MCF 10A (cell line): Measurements from ENCODE around the gene EMC6. TPM values are rescaled to one million over a fixed set of nuclear protein-coding genes. Genes with fewer than 3 reads are reported as not detected.

Experiments
- BruUV-seq: library from RNA; stranded (reverse); fragments of 400-500 nt; replicated peaks from 2 replicates; lab custom pipeline; 2021; lab: Mats Ljungman, UMichigan
- CTCF ChIA-PET: fragments of 300-600 bp; sonication (Branson Sonifier 250); formaldehyde crosslinking; extraction: SDS; loops from one replicate; lab custom pipeline; 2021; ENCODE audit warnings: antibody characterized with exemption, inconsistent platforms; lab: Yijun Ruan, JAX
- POLR2A ChIA-PET: fragments of 300-600, 350-650 bp; sonication (Branson Sonifier 250); formaldehyde crosslinking; extraction: SDS; loops from one replicate; lab custom pipeline; 2020; ENCODE audit warnings: antibody characterized with exemption, inconsistent platforms; lab: Yijun Ruan, JAX
- DNase-seq: peaks from one replicate; pipeline ENCODE4 v3.0.0-alpha.2; 2018; ENCODE audit not compliant: unreplicated experiment
- H3K27ac Mint-ChIP-seq: one replicate; pipeline ENCODE4 v1.8.0; 2022; ENCODE audit warnings: mild to moderate bottlenecking, low read depth, mixed read lengths; ENCODE audit not compliant: unreplicated experiment
- H3K27me3 Mint-ChIP-seq: one replicate; pipeline ENCODE4 v1.8.0; 2022; ENCODE audit warnings: mixed read lengths; ENCODE audit not compliant: insufficient read depth, unreplicated experiment
- H3K36me3 Mint-ChIP-seq: one replicate; pipeline ENCODE4 v1.8.0; 2022; ENCODE audit warnings: mild to moderate bottlenecking, moderate library complexity, mixed read lengths; ENCODE audit not compliant: insufficient read depth, unreplicated experiment
- H3K4me1 Mint-ChIP-seq: one replicate; pipeline ENCODE4 v1.8.0; 2022; ENCODE audit warnings: mixed read lengths; ENCODE audit not compliant: insufficient read depth, unreplicated experiment
- H3K4me3 Mint-ChIP-seq: one replicate; pipeline ENCODE4 v1.8.0; 2022; ENCODE audit warnings: mild to moderate bottlenecking, moderate library complexity, mixed read lengths; ENCODE audit not compliant: unreplicated experiment
- H3K9me3 Mint-ChIP-seq: one replicate; pipeline ENCODE4 v1.8.0; 2022; ENCODE audit warnings: mixed read lengths; ENCODE audit not compliant: unreplicated experiment
- intact Hi-C: fragments of 100-400 bp; cut with micrococcal nuclease; formaldehyde crosslinking; loops from 2 replicates; pipeline ENCODE4 v1.14.1; 2022
- total RNA-seq: library from RNA; stranded (reverse); gene quantifications from 2 replicates; pipeline ENCODE4 v1.2.3, GENCODE V29; 2022
- TF ChIP-seq, protein P1 (sequence below): fragments of 200-600 bp; IDR thresholded peaks from one replicate; pipeline ENCODE4 v1.8.0; 2022; ENCODE audit warnings: antibody characterized with exemption, mild to moderate bottlenecking; ENCODE audit not compliant: unreplicated experiment

The EMC6 gene
- total RNA-seq, 1 experiment from 2014 or later, result 78.5 TPM

DNA sequence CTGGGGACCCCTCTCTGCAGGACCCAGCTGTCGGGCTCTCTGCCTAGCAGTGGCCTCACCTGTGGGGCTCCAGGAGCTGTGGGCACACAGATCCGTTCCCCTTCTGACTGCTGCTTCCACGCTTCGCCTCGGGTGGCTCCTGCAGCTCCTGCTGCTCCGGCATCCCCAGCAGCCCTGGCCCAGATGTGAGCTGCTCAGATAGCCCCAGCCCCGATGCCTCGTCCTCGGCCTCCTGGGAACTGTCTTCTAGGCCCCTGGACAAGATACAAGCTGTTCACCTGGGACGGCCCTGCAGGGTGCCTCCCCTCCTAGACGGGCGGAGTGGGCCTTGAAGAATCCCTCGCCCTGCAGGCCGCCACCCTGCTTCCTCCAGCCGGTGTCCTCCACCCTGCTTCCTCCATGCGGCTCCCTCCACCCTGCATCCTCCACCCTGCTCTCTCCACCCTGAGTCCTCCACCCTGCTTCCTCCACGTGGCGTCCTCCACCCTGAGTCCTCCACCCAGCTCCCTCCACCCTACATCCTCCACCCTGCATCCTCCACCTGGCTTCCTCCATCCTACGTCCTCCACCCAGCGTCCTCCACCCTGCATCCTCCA lies 11.0 kb downstream of the EMC6 start:
- Mint-ChIP-seq H3K27ac (no peak overlapping the region), H3K9me3 (no peaks in the 10 kb centered on the region), H3K4me3 (no peak overlapping the region), H3K4me1 (peaks cover 5% of the 10 kb centered on the region), H3K36me3 (no peaks in the 10 kb centered on the region), H3K27me3 (no peaks in the 10 kb centered on the region)
- TF ChIP-seq, protein P1, sequence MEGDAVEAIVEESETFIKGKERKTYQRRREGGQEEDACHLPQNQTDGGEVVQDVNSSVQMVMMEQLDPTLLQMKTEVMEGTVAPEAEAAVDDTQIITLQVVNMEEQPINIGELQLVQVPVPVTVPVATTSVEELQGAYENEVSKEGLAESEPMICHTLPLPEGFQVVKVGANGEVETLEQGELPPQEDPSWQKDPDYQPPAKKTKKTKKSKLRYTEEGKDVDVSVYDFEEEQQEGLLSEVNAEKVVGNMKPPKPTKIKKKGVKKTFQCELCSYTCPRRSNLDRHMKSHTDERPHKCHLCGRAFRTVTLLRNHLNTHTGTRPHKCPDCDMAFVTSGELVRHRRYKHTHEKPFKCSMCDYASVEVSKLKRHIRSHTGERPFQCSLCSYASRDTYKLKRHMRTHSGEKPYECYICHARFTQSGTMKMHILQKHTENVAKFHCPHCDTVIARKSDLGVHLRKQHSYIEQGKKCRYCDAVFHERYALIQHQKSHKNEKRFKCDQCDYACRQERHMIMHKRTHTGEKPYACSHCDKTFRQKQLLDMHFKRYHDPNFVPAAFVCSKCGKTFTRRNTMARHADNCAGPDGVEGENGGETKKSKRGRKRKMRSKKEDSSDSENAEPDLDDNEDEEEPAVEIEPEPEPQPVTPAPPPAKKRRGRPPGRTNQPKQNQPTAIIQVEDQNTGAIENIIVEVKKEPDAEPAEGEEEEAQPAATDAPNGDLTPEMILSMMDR, result no peak
- intact Hi-C loops, result loop anchor here (5.0 kb wide), 1 partner anchor 148 kb away; no protein-coding TSS in a partner anchor
- no peak for DNase-seq
- BruUV-seq, result no TSS peak
- CTCF ChIA-PET, result interaction anchor here (1.1 kb wide), 1 partner anchor 147 kb away, joined by 3 read pairs; no protein-coding TSS in a partner anchor
- POLR2A ChIA-PET, result interaction anchor here (0.9 kb wide), 1 partner anchor 11 kb away, joined by 3 read pairs; the partner anchor contains the start of genes EMC6 and TAX1BP3

DNA sequence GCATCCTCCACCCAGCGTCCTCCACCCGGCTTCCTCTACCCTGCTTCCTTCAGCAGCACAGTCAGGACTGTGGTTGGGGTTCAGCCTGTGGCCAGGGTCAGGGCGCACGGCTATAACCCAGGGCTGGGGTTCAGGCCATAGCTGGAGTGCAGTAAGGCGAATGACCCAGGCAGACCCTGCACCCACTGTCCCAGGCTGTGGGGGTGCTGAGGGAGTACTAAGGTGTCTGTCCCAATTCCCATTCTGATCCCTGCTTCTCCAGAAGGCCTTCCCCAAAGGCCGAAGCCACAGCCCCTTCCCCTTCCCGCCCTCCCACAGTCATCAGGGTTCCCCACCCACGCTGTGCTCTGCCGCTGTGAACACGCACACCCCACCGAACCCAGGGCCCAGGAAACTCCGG lies 12.4 kb downstream of the EMC6 start:
- H3K27ac Mint-ChIP-seq, result no peak overlapping the region
- H3K9me3 Mint-ChIP-seq, result no peaks in the 10 kb centered on the region
- no TSS peak for BruUV-seq
- H3K27me3 Mint-ChIP-seq, result no peaks in the 10 kb centered on the region
- intact Hi-C loops, result loop anchor here (5.0 kb wide), 1 partner anchor 146 kb away; no protein-coding TSS in a partner anchor
- TF ChIP-seq, protein P1, result no peak
- peaks cover 5% of the 10 kb centered on the region for H3K4me1 Mint-ChIP-seq
- DNase-seq, result no peak
- H3K36me3 Mint-ChIP-seq, result no peaks in the 10 kb centered on the region
- ChIA-PET CTCF (interaction anchor here (0.6 kb wide), 1 partner anchor 55 kb away, joined by 3 read pairs; no protein-coding TSS in a partner anchor), POLR2A (no interaction called here)
- no peak overlapping the region for H3K4me3 Mint-ChIP-seq

DNA sequence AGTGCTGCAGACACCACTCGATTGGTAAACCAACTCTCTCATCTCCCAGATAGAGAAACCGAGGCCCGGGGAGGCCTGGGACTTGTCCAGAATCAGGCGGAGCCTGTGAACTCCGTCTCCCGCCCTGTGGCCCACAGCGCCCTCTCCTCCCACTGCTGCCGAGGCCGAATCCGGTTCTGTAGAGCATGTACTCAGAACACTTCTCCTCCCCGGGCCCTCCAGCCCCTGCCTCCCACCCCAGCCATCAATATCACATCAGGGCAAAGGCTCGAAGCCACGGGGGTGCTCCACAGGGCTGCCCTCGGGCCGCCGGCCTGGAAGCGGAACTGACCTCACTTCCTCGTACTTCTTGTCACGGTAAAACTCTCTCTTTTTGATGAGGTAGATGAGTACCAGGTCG lies 13.0 kb downstream of the EMC6 start:
- TF ChIP-seq, protein P1, result no peak
- Mint-ChIP-seq H3K4me1 (peaks cover 5% of the 10 kb centered on the region), H3K9me3 (no peaks in the 10 kb centered on the region), H3K27ac (no peak overlapping the region), H3K27me3 (no peaks in the 10 kb centered on the region), H3K4me3 (no peak overlapping the region), H3K36me3 (no peaks in the 10 kb centered on the region)
- no peak for DNase-seq
- intact Hi-C loops, result loop anchor here (5.0 kb wide), 1 partner anchor 146 kb away; no protein-coding TSS in a partner anchor
- no TSS peak for BruUV-seq
- CTCF ChIA-PET, result interaction anchor here (0.6 kb wide), 2 partner anchors 31 to 55 kb away, joined by 3 read pairs; no protein-coding TSS in a partner anchor
- POLR2A ChIA-PET, result no interaction called here

DNA sequence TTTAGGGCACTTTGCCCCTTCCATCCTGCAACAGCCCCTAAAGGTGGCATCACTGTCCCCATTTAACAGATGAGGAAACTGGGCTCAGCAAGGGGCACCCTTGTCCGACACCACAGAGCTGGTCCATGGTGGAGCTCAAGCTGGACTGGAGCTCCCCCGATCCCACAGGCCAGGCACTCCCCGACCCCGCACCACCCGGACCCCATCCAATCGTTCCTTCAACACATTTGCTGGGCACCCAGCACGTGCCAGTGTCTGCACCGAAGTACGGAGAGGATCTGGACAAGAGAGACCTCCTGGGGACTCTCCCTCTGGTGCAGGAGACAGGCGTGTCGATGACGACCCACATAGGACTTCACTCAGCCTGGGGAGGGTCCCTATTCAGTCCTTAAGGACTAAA lies 13.4 kb downstream of the EMC6 start:
- TF ChIP-seq, protein P1, result no peak
- CTCF ChIA-PET, result interaction anchor here (0.6 to 2.0 kb wide), 6 partner anchors 8 to 52 kb away, joined by 3 to 10 read pairs (median 5); no protein-coding TSS in a partner anchor

More for the DNA sequence above, 13.4 kb downstream of the EMC6 start:
- Mint-ChIP-seq H3K9me3 (no peaks in the 10 kb centered on the region), H3K4me3 (no peak overlapping the region), H3K27me3 (no peaks in the 10 kb centered on the region), H3K36me3 (no peaks in the 10 kb centered on the region), H3K27ac (no peak overlapping the region), H3K4me1 (peaks cover 5% of the 10 kb centered on the region)
- BruUV-seq, result no TSS peak
- DNase-seq, result no peak
- intact Hi-C loops, result loop anchor here (2.0 to 5.0 kb wide), 2 partner anchors 55 to 145 kb away; no protein-coding TSS in a partner anchor
- POLR2A ChIA-PET, result no interaction called here
